Measurements from ENCODE around the gene GLDC. TPM values are rescaled to one million over a fixed set of nuclear protein-coding genes. Genes with fewer than 3 reads are reported as not detected.
"Not testable (repeated sequence)": the region's sequence is repeated elsewhere in the genome, so short reads cannot be mapped to it uniquely, and the experiment has no call there.

Gene GLDC
- total RNA-seq, 2 donors from 2014 or later = 17.2 to 19.4 TPM

DNA sequence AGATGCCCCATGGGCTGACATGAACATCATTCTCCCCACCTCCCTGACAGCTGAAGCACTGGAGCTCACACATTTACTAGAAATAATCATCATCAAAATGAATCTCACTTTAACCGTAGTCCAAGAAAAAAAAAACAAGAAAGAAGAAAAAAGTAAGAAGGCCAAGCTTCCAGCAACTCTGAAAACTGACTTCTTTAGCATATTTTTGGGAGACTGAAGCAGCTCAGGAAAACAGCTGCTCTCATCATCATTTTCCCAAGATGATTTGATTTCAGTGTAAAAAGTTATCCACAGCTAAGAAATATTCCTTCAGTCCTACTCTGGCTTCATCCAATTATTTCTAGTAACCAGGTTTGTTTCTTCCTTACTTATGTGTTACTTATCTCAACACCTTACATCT is 91.7 kb downstream of the GLDC start:
- no peak for ATAC-seq (replicated peaks)
- Mint-ChIP-seq H3K27ac (no peak overlapping the region), H3K36me3 (ENCODE audit: low read depth) (no peaks in the 10 kb centered on the region), H3K9me3 (no peaks in the 10 kb centered on the region), H3K4me1 (no peaks in the 10 kb centered on the region), H3K27me3 (peaks cover 1% of the 10 kb centered on the region), H3K4me3 (no peak overlapping the region)

- no peaks in the 10 kb centered on the region for H3K4me1 Mint-ChIP-seq
- ATAC-seq (replicated peaks) = peak; percentile 59
- H3K27me3 Mint-ChIP-seq = peaks cover 3% of the 10 kb centered on the region
- peak overlapping the region; percentile 48 for H3K27ac Mint-ChIP-seq
- no peaks in the 10 kb centered on the region for H3K9me3 Mint-ChIP-seq
- no peaks in the 10 kb centered on the region for H3K36me3 Mint-ChIP-seq (ENCODE audit: low read depth)
- no peak overlapping the region for H3K4me3 Mint-ChIP-seq
Observed at GRCh38 chr9:6552498-6553121, 92.9 kb downstream of the GLDC start.

GRCh38 chr9:6552033-6552432 is 93.5 kb downstream of the GLDC start:
- no peak overlapping the region for H3K4me3 Mint-ChIP-seq
- ATAC-seq (replicated peaks) = no peak
- H3K36me3 Mint-ChIP-seq (ENCODE audit: low read depth) = no peaks in the 10 kb centered on the region
- H3K27ac Mint-ChIP-seq = no peak overlapping the region
- no peaks in the 10 kb centered on the region for H3K9me3 Mint-ChIP-seq
- H3K27me3 Mint-ChIP-seq = peaks cover 3% of the 10 kb centered on the region
- H3K4me1 Mint-ChIP-seq = no peaks in the 10 kb centered on the region

DNA sequence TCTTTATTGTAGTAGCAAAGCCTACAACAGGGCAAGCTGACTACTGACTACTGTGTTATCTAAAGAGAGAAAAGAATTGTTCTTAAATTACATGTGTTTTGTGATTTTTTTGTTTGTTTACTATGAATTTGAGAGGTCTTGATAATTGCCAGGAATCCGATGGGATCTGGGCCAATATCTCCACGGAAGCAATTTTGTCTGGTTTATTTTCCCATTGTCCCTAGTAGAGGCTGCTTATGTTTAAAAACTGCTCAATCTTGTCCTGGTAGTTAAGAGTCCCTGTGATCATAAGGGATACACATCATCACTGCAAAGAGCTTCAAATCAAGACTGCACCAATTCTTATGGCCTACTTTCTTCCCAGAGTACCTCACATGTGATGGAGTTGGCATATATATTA is 94.4 kb downstream of the GLDC start:
- Mint-ChIP-seq H3K4me1 (no peaks in the 10 kb centered on the region), H3K9me3 (no peaks in the 10 kb centered on the region), H3K4me3 (no peak overlapping the region), H3K36me3 (ENCODE audit: low read depth) (no peaks in the 10 kb centered on the region), H3K27me3 (peaks cover 3% of the 10 kb centered on the region), H3K27ac (no peak overlapping the region)
- no peak for ATAC-seq (replicated peaks)

GRCh38 chr9:6549106-6549800 is 96.3 kb downstream of the GLDC start:
- H3K4me3 Mint-ChIP-seq = no peak overlapping the region
- peak overlapping the region; percentile 74 for H3K27ac Mint-ChIP-seq
- no peak for ATAC-seq (replicated peaks)
- no peaks in the 10 kb centered on the region for H3K9me3 Mint-ChIP-seq
- H3K36me3 Mint-ChIP-seq (ENCODE audit: low read depth) = no peaks in the 10 kb centered on the region
- no peaks in the 10 kb centered on the region for H3K4me1 Mint-ChIP-seq
- peaks cover 3% of the 10 kb centered on the region for H3K27me3 Mint-ChIP-seq

- no peaks in the 10 kb centered on the region for H3K36me3 Mint-ChIP-seq (ENCODE audit: low read depth)
- no peak overlapping the region for H3K27ac Mint-ChIP-seq
- ATAC-seq (replicated peaks) = no peak
- no peaks in the 10 kb centered on the region for H3K9me3 Mint-ChIP-seq
- H3K4me1 Mint-ChIP-seq = no peaks in the 10 kb centered on the region
- H3K4me3 Mint-ChIP-seq = no peak overlapping the region
- peaks cover 3% of the 10 kb centered on the region for H3K27me3 Mint-ChIP-seq
Observed at GRCh38 chr9:6545017-6545691, 100.4 kb downstream of the GLDC start.

DNA sequence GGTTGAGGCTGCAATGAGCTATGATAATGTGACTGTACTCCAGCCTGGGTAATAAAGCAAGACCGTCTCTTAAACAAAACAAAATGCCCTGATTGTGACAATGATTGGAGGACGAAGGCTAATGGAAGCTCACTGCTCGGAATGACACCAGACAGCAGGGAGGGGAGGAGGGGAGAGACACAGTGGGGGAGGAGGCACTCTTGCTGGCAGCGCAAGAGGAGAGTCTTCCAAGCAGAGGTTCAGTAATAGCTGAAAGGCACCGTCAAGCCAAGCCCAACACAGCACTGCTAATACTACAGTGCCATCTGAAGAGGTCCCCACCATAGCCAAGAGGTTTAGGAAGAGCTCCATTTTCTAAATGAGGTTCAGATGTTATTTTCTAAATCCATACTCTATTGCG is 102.3 kb downstream of the GLDC start:
- H3K36me3 Mint-ChIP-seq (ENCODE audit: low read depth) = no peaks in the 10 kb centered on the region
- H3K27me3 Mint-ChIP-seq = no peaks in the 10 kb centered on the region
- H3K4me3 Mint-ChIP-seq = no peak overlapping the region
- no peaks in the 10 kb centered on the region for H3K4me1 Mint-ChIP-seq
- no peak for ATAC-seq (replicated peaks)
- H3K27ac Mint-ChIP-seq = no peak overlapping the region
- H3K9me3 Mint-ChIP-seq = no peaks in the 10 kb centered on the region

DNA sequence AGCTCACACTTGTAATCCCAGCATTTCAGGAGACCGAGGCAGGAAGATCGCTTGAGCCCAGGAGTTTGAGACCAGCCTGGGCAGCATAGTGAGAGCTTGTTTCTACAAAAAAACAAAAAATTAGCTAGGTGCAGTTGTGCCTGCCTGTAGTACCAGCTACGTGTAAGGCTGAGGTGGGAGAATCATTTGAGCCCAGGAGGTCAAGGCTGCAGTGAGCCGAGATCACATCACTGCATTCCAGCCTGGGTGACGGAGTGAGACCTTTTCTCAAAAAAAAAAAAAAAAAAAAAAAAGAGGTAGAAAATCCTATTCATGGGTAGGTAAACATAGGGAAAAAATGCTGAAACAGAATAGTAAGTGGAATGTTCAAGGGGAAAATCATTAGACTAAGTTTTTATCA is 102.9 kb downstream of the GLDC start:
- not testable (repeated sequence) for H3K27me3 Mint-ChIP-seq; H3K9me3 Mint-ChIP-seq; H3K27ac Mint-ChIP-seq; ATAC-seq (replicated peaks); H3K36me3 Mint-ChIP-seq (ENCODE audit: low read depth); H3K4me3 Mint-ChIP-seq; H3K4me1 Mint-ChIP-seq

GRCh38 chr9:6538666-6539071 is 106.9 kb downstream of the GLDC start:
- Mint-ChIP-seq H3K9me3 (no peaks in the 10 kb centered on the region), H3K27me3 (peaks cover 5% of the 10 kb centered on the region), H3K27ac (no peak overlapping the region), H3K36me3 (ENCODE audit: low read depth) (no peaks in the 10 kb centered on the region), H3K4me3 (no peak overlapping the region), H3K4me1 (no peaks in the 10 kb centered on the region)
- ATAC-seq (replicated peaks) = peak; percentile 62

GRCh38 chr9:6535594-6535993 is 109.9 kb downstream of the GLDC start:
- H3K4me1 Mint-ChIP-seq = no peaks in the 10 kb centered on the region
- no peak overlapping the region for H3K27ac Mint-ChIP-seq
- H3K4me3 Mint-ChIP-seq = no peak overlapping the region
- ATAC-seq (replicated peaks) = no peak
- H3K36me3 Mint-ChIP-seq (ENCODE audit: low read depth) = no peaks in the 10 kb centered on the region
- peaks cover 5% of the 10 kb centered on the region for H3K27me3 Mint-ChIP-seq
- no peaks in the 10 kb centered on the region for H3K9me3 Mint-ChIP-seq

DNA sequence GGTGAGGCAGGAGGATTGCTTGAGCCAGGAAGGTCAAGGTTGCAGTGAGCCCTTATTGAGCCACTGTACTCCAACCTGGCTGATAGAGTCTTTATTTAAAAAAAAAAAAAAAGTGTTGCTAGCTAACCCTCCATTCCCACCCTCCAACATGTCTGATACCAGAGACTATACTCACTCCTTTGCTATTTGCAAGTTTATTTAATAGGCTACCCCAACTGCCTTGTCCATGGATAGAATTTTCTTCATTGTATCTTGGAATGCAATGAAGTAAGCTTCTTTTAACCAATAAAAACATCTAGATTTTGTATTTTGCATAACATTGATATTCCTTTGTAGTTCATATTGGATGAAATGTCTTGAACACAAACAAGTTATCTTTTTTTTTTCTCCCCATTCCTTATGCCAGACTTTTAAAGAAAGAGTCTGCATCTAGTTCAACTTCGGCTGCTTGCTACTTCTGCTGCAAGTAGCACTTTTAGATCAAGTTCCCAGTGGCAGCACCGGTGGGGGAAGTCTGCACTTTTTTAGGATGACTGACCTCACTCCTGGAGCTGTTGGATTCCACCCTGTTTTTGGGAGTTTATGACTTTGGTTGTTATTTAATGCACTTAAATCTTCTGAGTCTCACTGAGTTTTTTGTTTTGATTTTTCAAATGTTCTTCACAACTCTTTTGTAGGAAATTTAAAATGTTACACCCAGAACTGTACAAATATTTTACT is 120.0 kb downstream of the GLDC start:
- Mint-ChIP-seq H3K4me1 (peaks cover 4% of the 10 kb centered on the region), H3K36me3 (ENCODE audit: low read depth) (peaks cover 20% of the 10 kb centered on the region), H3K27ac (no peak overlapping the region), H3K27me3 (no peaks in the 10 kb centered on the region), H3K9me3 (no peaks in the 10 kb centered on the region), H3K4me3 (no peak overlapping the region)
- ATAC-seq (replicated peaks) = no peak

DNA sequence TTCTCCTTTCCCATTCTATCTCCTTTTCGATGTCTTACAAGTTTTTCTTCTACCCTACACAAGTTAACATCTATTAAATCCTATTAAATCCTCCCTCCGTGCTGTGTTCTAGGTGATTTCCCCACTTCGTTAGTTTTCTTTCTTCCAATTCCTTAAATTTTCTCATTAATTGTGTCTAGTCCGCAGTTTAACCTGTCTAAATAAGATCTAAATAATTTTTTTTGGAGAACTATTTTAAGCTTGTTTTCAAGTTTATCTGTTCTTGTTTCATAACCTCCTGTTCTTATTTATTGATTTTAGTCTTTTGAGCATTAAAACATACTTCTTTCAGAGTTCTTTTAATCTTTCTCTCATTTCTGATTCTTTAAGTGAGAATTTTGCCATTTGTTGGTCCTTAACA is 123.3 kb downstream of the GLDC start:
- no peaks in the 10 kb centered on the region for H3K9me3 Mint-ChIP-seq
- peaks cover 43% of the 10 kb centered on the region for H3K36me3 Mint-ChIP-seq (ENCODE audit: low read depth)
- H3K4me1 Mint-ChIP-seq = no peaks in the 10 kb centered on the region
- ATAC-seq (replicated peaks) = no peak
- no peaks in the 10 kb centered on the region for H3K27me3 Mint-ChIP-seq
- H3K27ac Mint-ChIP-seq = no peak overlapping the region
- no peak overlapping the region for H3K4me3 Mint-ChIP-seq

- Mint-ChIP-seq H3K4me1 (no peaks in the 10 kb centered on the region), H3K9me3 (no peaks in the 10 kb centered on the region), H3K36me3 (ENCODE audit: low read depth) (peaks cover 25% of the 10 kb centered on the region), H3K27ac (no peak overlapping the region), H3K27me3 (no peaks in the 10 kb centered on the region), H3K4me3 (no peak overlapping the region)
- ATAC-seq (replicated peaks) = no peak
Observed at GRCh38 chr9:6512085-6512657, 133.4 kb downstream of the GLDC start.

- no peak overlapping the region for H3K4me3 Mint-ChIP-seq
- H3K36me3 Mint-ChIP-seq (ENCODE audit: low read depth) = peaks cover 79% of the 10 kb centered on the region
- no peaks in the 10 kb centered on the region for H3K9me3 Mint-ChIP-seq
- H3K27ac Mint-ChIP-seq = no peak overlapping the region
- ATAC-seq (replicated peaks) = no peak
- H3K4me1 Mint-ChIP-seq = no peaks in the 10 kb centered on the region
- H3K27me3 Mint-ChIP-seq = no peaks in the 10 kb centered on the region
Observed at GRCh38 chr9:6506571-6506970, 139.0 kb downstream of the GLDC start.

Measured in activated T-helper 17 cell treated with anti-CD3 and anti-CD28 coated beads, Interleukin-2, amount 50 U/mL, for 72 hours (primary cell).